Left lung (tissue), 10 donors: ENCODE measurements around the gene CCNF. TPM values are rescaled to one million over a fixed set of nuclear protein-coding genes. Genes with fewer than 3 reads are reported as not detected.

Experiments
- ATAC-seq: fragments of 200-7000 bp; cut with Tn5 transposase; one replicate; pipeline ENCODE4 v1.9.1; 2020; ENCODE audit warnings: moderate library complexity
- DNase-seq, 4 donors: peaks; one replicate each; pipeline ENCODE4 v3.0.0-alpha.2; 2013 to 2020
- H3K27ac ChIP-seq, 2 donors: fragments of 200-600 bp; sonication (generic) in 1 of 2; one replicate each; pipeline versions ENCODE4 v1.5.0 to v1.8.0; 2020 to 2021
- H3K27me3 ChIP-seq, 2 donors: fragments of 200-600 bp; sonication (generic) in 1 of 2; one replicate each; pipeline versions ENCODE4 v1.5.0 to v1.8.0; 2020 to 2021
- H3K36me3 ChIP-seq, 2 donors: fragments of 200-600 bp; sonication (generic) in 1 of 2; one replicate each; pipeline versions ENCODE4 v1.5.0 to v1.8.0; 2020 to 2021
- H3K4me1 ChIP-seq, 2 donors: fragments of 200-600 bp; one replicate each; pipeline ENCODE4 v1.8.0; 2021
- H3K4me3 ChIP-seq, 2 donors: fragments of 200-600 bp; sonication (generic) in 1 of 2; one replicate each; pipeline versions ENCODE4 v1.5.0 to v1.8.0; 2020 to 2021; ENCODE audit warnings: mild to moderate bottlenecking in 1 of 2
- H3K9me3 ChIP-seq, 2 donors: fragments of 200-600 bp; sonication (generic) in 1 of 2; one replicate each; pipeline versions ENCODE4 v1.5.0 to v1.8.0; 2020 to 2021
- intact Hi-C, 2 donors: fragments of 100-400 bp; cut with DNase I; formaldehyde crosslinking; loops; one replicate each; pipeline versions ENCODE4 v1.11.2 to v1.14.2; 2022
- polyA plus RNA-seq, 6 donors: library from polyadenylated mRNA; unstranded; fragments of 120-200 nt; gene quantifications; one replicate each; pipeline ENCODE4 v1.2.1, GENCODE V29; 2013; ENCODE audit not compliant: insufficient read length in 6 of 6
- total RNA-seq, 2 donors: library from RNA; stranded (reverse); fragmentation: NEBNext Ultra II Directional; extraction: Animal tissue kit (Norgen Biotek cat#: 25700); gene quantifications; one replicate each; pipeline ENCODE4 v1.2.1, GENCODE V29; 2021
- TF ChIP-seq, protein P1 (sequence below), 2 donors: fragments of 200-600 bp; sonication (generic) in 1 of 2; IDR thresholded peaks; one replicate each; pipeline versions ENCODE4 v1.5.0 to v1.8.0; 2021; ENCODE audit warnings: antibody characterized with exemption in 2 of 2
- donor health status: DM: no; HTN: yes; CAD: no.
- donor health status: DM: no; HTN: no; CAD: no.

Gene CCNF
- total and polyA plus RNA-seq, 8 donors, result 4.7 to 17.3 (median 9.7) TPM

DNA sequence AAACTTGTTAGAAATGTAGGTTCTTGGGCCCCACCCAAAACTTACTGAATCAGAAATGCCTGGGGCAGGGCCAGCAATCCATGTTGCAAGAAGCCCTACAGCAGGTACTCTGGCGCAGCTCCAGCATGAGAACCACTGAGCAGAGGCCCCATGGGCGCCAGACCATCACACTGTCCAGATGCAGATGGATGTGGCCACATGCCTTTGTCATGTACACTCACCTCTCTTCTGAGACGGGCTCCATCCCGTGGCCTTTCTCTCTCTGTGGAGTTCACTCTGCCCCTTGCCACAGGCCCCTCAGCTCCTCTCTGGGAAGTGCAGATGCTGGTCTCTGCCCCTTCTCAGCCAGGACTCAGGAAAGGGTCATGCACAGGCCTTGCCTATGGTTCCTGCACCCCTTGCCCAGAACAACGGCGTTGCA lies 2.3 kb upstream of the CCNF start:
- no peak overlapping the region for H3K4me3 ChIP-seq
- intact Hi-C loops, result no loop called here
- DNase-seq, result no peak
- H3K4me1 ChIP-seq, result peaks cover 0 to 24% of the 10 kb centered on the region in 2 donors
- no peak overlapping the region for H3K27ac ChIP-seq
- no peaks in the 10 kb centered on the region for H3K36me3 ChIP-seq
- TF ChIP-seq, protein P1, sequence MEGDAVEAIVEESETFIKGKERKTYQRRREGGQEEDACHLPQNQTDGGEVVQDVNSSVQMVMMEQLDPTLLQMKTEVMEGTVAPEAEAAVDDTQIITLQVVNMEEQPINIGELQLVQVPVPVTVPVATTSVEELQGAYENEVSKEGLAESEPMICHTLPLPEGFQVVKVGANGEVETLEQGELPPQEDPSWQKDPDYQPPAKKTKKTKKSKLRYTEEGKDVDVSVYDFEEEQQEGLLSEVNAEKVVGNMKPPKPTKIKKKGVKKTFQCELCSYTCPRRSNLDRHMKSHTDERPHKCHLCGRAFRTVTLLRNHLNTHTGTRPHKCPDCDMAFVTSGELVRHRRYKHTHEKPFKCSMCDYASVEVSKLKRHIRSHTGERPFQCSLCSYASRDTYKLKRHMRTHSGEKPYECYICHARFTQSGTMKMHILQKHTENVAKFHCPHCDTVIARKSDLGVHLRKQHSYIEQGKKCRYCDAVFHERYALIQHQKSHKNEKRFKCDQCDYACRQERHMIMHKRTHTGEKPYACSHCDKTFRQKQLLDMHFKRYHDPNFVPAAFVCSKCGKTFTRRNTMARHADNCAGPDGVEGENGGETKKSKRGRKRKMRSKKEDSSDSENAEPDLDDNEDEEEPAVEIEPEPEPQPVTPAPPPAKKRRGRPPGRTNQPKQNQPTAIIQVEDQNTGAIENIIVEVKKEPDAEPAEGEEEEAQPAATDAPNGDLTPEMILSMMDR (IDR thresholded peaks at IDR 0.05), result no peak
- ATAC-seq, result no peak
- H3K9me3 ChIP-seq, result no peaks in the 10 kb centered on the region
- no peaks in the 10 kb centered on the region for H3K27me3 ChIP-seq

DNA sequence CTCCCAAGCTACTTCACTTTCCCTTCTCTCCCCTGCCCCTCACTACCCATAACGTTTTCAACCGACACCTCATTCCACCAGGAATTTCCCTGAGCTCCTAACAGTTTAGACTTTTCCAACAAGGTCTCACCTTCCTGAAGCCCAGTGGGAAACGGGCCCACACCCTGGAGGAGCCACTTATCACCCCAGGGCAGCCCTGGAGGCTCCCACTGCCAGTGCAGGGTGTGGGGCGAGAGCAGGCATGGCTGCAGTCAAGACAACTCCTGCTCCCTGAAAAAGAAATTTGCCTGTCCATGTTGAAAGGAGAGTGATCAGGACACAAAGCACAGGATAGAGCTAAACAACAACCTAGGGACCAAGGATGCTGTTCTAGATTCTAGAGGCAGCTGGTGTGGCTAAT lies 1.7 kb upstream of the CCNF start:
- TF ChIP-seq, protein P1 (IDR thresholded peaks at IDR 0.05), result no peak
- no peaks in the 10 kb centered on the region for H3K27me3 ChIP-seq
- H3K4me3 ChIP-seq, result no peak overlapping the region
- H3K27ac ChIP-seq, result no peak overlapping the region
- H3K4me1 ChIP-seq, result peaks cover 0 to 24% of the 10 kb centered on the region in 2 donors
- DNase-seq, result no peak
- peaks cover 0 to 4% of the 10 kb centered on the region in 2 donors for H3K36me3 ChIP-seq
- intact Hi-C loops, result no loop called here
- no peak for ATAC-seq
- no peaks in the 10 kb centered on the region for H3K9me3 ChIP-seq

DNA sequence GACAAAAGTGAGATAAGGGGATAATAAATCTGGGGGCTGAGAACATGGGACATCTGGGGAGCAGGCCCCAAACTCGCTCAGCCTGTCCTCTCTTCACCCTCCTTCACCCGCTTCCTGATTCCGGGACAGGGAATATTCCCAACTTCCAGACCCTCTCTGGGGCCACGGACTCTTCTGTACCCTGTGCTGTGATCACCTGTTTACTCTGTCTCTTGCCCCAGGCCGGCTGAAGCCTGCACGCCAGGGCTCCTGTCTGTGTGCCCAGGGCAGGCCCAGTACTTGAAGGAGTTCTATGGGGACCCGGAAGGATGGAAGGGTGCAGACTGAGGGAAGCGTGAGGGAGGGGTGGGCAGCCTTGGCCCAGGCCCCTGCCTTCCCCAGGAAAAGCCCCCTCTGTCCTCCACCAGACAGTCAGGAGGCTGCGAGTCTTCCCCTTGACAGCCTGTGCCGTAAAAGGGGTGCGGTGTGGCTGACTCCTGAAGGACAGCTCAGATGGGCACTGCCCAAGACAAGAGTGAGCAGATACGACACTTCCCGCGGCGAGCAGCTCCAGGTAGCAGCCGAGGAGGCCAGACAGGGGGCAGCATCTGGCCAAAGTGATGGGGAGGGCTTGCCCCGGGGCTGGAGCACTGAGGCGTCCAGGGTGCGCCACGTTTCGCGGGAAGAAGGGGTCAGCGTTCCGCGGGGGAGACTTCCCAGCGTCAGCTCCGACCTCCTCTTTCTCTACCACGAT lies 1.0 kb upstream of the CCNF start:
- DNase-seq (peak in 2 of 4 donors; percentile 28 to 47), ATAC-seq (peak; percentile 59)
- intact Hi-C loops, result no loop called here
- Histone ChIP-seq H3K36me3 (peaks cover 0 to 11% of the 10 kb centered on the region in 2 donors), H3K27me3 (no peaks in the 10 kb centered on the region), H3K4me1 (peaks cover 0 to 24% of the 10 kb centered on the region in 2 donors), H3K4me3 (peak overlapping the region; percentile 91 to 95), H3K27ac (peak overlapping the region in 1 of 2 donors; percentile 64), H3K9me3 (no peaks in the 10 kb centered on the region)
- TF ChIP-seq, protein P1 (IDR thresholded peaks at IDR 0.05), result no peak

DNA sequence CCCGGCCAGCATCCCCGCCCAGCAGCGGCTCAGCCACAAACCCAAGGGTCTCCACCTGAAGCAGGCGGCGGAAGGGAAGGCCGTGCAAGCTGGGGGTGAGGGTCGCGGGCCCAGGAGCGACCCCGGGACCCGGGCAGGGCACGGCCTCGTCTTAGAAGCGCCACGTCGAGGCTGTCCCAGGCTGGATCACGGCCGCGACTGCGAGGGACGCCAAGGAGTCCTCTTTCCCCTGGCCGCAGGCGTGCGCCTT lies 538 bp upstream of the CCNF start:
- H3K4me1 ChIP-seq, result peaks cover 0 to 24% of the 10 kb centered on the region in 2 donors
- ATAC-seq, result peak; percentile 54
- no peak for DNase-seq
- TF ChIP-seq, protein P1 (IDR thresholded peaks at IDR 0.05), result no peak
- intact Hi-C loops, result no loop called here
- H3K9me3 ChIP-seq, result no peaks in the 10 kb centered on the region
- peak overlapping the region; percentile 64 to 70 for H3K27ac ChIP-seq
- no peaks in the 10 kb centered on the region for H3K27me3 ChIP-seq
- peak overlapping the region; percentile 91 to 95 for H3K4me3 ChIP-seq
- peaks cover 0 to 16% of the 10 kb centered on the region in 2 donors for H3K36me3 ChIP-seq

DNA sequence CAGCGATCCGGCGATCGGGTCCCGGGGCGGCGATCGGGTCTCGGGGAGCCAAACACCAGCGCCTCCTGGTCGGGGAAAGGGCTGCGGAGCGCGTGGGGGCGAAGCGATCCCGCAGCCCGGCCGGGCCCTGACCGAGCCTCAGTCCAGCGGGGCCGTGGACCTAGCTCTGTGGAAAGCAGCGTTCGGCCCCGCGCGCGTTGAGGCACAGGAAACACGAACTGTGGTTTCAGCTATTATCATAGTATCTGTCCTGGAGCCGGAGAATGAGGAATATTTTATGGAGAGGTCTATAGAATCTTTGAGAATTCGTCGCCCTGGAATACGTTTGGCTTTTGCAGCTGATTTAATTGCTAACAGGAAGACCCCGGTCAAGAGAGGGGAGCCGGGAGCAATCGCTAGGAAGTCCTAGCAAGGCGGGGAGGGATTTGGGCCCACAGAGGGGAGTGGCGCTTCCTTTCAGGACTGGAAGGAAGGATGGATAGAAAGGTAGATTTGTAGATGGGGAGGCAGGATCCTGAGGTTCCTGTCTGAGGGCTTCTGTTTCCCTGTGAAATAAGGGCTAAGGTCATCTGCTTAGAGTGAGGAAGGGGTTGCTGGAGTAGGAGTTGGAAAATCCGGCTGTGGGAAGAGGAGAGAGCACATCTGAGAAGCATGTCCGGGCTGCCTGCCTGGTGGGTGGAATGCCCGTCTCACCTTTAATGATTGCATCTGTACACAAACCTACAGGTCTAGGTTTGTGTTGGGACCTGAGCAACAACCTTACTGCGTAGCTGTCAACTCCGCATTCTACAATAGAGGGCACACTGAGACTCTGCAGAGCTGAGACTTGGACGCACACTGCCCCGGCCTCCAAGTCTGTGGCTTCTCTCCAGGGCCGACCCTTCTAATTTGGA lies 770 bp downstream of the CCNF start:
- peaks cover 0 to 23% of the 10 kb centered on the region in 2 donors for H3K36me3 ChIP-seq
- intact Hi-C loops, result no loop called here
- ATAC-seq (peak; percentile 3), DNase-seq (peak in 2 of 4 donors; percentile 11 to 37)
- TF ChIP-seq, protein P1 (IDR thresholded peaks at IDR 0.05), result peak in 1 of 2 donors; percentile 2
- peak overlapping the region in 1 of 2 donors; percentile 45 for H3K27ac ChIP-seq
- H3K4me3 ChIP-seq, result peak overlapping the region; percentile 88 to 95
- H3K27me3 ChIP-seq, result no peaks in the 10 kb centered on the region
- H3K9me3 ChIP-seq, result no peaks in the 10 kb centered on the region
- H3K4me1 ChIP-seq, result peaks cover 0 to 24% of the 10 kb centered on the region in 2 donors
